ENCODE results near the gene SLC4A1AP. TPM values are rescaled to one million over a fixed set of nuclear protein-coding genes. Genes with fewer than 3 reads are reported as not detected.
A peak's percentile ranks its signal among the peaks of the same experiment; 100 is the strongest.

The SLC4A1AP gene
- total RNA-seq, 1 donor from 2014 or later, result 33.4 TPM

DNA sequence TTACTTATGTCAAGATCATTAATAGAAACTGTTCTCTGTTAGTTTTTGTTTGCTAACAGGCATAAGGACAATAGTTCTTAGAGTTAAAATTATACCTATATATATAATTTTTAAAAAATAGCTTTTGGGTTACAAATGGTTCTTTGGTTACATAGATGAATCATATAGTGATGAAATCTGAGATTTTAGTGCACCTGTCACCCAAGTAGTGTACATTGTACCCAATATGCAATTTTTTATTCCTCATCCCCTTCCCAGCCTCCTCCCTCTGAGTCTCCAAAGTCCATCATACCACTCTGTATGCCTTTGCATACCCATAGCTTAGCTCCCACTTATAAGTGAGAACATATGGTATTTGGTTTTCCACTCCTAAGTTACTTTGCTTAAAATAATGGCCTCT is 26.4 kb downstream of the SLC4A1AP start:
- DNase-seq (ENCODE audit: low spot score in 2 of 2) (no peak), FAIRE-seq (no peak)

DNA sequence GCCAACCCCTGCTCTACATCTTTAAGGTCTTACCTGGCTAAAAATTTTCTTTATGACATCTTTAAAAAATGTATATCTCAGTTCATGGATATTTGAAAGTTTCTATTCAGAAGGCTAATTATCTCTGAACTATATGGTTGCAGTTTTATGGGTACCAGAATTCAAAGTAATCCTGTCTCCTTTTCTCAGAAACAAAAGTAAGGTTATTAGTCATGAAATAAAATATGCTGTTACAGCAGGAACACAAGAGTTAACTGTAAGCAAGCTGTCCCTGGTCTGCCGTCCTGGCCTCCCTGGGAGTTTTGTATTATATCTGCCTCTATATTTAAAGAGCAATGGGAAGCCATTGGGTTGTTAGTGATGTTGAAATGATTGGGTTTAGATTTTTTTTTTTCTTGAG is 34.0 kb downstream of the SLC4A1AP start:
- FAIRE-seq (no peak), DNase-seq (ENCODE audit: low spot score in 2 of 2) (no peak)

DNA sequence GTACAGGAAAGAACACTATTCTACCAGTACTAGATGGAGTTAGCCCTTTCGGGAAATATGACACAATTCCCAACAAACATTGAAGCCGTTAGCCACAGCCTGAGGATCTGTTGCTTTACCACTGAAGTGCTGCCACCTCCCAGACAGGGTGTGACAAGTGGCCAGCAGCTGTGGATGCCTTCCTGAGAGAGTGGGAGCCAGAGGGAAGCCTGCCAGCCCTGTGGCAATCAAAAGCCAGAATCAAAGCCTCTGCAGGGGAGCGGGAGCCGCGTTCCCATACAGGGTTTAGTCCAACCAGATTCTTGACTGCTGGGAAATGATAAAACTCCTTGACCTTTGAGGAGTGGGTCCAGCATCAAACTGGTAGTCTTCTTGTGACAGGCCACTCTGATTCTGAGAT is 38.0 kb downstream of the SLC4A1AP start:
- DNase-seq (ENCODE audit: low spot score in 2 of 2), result no peak
- FAIRE-seq, result no peak

DNA sequence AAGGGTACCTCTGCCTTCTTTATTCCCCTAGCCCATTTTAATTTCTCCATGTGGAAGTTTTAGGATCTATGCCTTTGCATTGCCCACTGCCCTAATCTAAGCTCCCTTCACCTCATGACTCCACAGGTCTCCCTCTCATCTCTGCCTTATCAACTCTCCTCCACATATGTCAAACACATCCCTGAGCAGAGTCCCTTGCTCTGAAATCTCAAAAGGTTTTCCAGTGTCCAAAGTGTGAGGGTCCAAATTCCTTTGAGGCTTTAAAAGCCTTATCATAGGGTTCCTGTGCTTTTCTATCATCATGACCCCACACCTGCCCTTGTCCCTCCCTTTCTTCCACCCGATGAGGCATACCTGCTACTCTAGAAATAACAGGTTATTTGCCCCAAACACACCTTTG is 38.6 kb downstream of the SLC4A1AP start:
- FAIRE-seq (no peak), DNase-seq (ENCODE audit: low spot score in 2 of 2) (no peak)

DNA sequence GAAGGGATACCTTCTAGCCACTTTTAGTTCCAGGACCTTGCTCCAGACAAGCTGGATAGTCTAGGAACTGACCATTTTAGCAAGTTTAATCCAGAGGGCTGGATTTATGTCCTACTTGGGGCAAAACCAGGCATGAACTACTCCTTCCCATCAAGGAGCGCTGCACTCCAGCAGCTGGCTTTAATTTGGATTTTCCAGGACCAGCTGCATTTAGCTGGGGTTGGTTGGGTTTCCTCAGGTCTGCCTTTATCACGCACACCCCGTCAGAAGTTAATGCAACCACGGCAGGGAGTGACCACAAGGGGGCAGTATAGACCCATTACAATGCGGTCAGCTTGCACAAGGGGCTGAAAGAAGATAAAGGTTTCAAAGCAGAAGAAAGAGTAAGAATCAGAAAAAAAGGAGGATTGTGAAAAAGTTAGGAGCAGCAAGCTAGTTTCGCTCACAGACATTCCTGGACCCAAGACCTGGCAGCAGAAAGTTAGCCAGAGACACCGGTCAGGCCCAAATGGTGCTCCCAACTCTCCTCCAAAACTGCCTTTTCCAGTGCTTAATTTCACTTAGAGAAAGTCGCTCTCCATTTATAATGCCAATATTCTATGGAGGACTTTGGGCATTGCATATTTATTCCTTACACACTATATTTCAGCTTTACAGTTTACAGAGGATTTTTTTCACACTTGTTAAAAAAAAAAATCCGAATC is 40.1 kb downstream of the SLC4A1AP start:
- peak in 1 of 2 donors; percentile 53 for DNase-seq (ENCODE audit: low spot score in 2 of 2)
- FAIRE-seq, result no peak

DNA sequence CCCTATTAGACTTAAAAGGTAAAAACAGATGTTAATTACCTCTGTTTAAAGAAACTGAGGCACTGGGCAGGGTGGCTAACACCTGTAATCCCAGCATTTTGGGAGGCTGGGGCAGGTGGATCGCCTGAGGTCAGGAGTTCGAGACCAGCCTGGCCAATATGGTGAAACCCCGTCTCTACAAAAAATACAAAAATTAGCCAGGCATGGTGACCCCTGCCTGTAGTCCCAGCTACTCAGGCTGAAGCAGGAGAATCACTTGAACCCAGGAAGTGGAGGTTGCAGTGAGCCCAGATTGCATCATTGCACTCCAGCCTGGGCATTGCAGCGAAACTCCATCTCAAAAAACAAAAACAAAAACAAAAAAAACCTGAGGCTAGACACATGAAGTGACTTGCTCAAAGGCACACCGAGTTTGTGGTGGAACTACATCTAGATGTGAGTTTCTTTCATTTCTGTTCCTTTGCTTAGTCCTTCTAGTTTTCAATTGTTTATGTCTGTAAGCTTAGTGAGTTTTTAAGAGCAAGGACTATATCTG is 40.7 kb downstream of the SLC4A1AP start:
- no peak for DNase-seq (ENCODE audit: low spot score in 2 of 2)
- FAIRE-seq, result no peak

DNA sequence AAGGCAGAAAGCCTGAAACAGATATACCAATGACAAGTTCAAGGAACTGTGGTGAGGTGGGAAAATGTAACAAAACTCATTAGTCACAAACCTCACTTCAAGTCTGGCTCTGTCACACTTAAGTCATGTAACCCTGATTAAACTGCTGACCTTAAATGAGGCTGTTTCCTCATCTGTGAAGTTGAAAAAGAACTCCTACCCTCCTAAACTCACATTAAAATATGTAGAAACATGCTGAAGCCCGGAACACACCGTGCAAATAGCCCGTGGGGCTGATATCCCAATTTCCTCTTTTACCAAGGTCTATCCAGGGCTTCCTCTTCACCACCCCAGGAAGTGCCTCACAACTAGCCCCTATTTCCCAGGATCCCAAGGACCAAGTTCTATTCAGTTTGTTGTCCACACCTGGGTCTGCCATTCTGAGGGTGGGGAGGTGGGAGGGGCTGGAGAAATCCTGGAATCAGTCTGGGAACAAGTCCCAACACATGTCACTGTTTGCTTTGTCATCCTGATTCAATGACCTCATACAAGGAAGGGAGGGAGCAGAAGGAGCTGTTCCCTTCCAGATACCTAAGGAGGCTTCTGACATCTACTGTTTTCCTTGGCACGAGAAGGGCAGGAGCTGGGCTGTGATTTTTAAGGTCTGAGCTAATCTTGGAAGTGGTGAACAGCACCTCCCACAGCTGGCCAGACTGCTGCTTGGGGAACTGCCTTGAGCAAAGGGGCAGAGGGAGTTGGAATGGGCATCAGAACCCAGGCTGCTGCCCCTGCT is 42.3 kb downstream of the SLC4A1AP start:
- DNase-seq (ENCODE audit: low spot score in 2 of 2) (no peak), FAIRE-seq (no peak)

DNA sequence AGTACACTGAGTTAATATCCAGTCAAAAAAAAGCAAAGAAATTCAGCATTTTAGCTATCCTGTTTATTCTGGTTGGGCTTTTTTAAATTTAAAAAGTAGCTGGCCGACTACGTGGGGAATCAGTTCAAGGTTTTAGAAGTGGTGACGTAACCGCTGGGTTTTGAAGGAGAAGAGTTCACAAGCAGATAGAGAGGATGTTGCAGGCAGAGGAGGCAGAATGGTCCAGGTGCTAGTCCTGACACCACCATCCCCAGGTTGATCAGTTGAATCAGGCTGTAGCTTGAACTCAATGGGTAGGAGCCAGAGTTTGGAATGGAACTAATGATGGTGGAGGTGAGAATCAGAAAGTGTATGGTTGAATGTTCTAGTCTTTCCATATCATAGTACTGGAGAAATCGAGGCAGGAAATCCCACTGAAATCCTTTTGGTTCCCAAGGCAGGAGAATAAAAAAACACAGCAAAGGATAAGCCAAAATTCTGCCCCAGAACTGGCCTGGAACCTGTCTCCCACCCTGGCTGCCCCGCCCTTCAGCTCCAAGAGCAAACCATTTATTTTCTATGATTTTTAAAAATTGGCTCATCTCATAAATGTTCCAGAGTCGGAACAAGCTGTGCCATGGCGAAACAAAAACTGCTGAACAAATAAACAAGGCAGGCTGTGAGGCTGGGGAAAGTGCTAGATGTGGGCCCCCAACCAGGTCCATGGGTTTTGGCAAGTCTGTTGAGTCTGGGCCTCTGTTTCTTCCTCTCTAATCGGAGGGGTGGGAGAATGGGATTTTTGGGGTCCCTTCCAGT is 44.0 kb downstream of the SLC4A1AP start:
- FAIRE-seq (no peak), DNase-seq (ENCODE audit: low spot score in 2 of 2) (no peak)

DNA sequence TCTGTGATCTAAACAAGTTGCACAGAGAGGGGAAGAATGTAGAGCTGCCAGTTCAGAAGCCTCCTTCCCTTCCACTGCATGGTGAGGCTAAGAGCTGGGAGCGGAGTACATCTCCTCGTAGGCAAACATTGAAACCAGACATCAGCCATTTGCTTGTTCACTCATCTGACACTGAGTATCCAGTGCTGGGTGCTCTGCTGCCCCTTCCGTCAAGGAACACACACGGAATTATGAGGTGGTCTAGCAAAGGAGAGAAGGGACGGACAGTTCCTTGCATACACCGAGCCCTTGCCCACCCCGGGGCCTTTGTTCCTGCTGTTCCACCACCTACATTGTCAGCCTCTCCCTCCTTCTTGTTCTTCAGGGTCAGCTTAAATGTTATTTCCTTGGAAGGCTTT is 44.6 kb downstream of the SLC4A1AP start:
- no peak for FAIRE-seq
- no peak for DNase-seq (ENCODE audit: low spot score in 2 of 2)

DNA sequence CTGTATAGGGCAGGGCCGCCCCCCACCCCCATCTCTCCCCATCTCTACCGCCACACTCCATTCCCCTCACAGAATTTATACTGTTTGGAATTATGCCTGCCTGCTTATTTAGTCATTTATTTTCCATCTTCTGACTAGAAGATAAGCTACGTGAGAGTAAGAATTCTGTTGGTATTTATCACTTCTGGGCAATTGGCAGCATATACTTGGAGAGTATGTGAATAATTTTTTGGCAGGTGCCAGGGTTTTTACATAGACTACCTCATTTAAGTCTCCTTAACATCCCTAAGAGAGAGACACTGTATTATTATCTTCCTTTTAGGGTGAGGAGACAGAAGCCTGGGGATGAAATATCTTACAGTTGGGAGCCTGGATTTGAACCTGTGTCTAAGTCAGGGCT is 45.0 kb downstream of the SLC4A1AP start:
- FAIRE-seq (no peak), DNase-seq (ENCODE audit: low spot score in 2 of 2) (no peak)

DNA sequence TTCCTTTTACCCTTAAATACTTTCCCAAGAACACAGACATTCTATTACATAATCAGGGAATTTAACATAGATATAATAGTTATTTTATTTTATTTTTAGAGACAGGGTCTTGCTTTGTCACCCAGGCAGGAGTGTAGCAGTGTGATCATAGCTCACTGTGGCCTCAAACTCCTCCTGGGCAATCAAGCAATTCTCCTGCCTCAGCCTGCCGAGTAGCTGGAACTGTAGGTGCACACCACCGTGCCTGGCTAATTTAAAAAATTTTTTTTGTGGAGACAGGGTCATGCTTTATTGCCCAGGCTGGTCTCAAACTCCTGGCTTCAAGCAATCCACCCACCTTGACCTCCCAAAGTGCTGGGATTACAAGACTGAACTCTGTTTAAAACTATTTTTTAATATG is 45.6 kb downstream of the SLC4A1AP start:
- no peak for FAIRE-seq
- DNase-seq (ENCODE audit: low spot score in 2 of 2), result no peak

DNA sequence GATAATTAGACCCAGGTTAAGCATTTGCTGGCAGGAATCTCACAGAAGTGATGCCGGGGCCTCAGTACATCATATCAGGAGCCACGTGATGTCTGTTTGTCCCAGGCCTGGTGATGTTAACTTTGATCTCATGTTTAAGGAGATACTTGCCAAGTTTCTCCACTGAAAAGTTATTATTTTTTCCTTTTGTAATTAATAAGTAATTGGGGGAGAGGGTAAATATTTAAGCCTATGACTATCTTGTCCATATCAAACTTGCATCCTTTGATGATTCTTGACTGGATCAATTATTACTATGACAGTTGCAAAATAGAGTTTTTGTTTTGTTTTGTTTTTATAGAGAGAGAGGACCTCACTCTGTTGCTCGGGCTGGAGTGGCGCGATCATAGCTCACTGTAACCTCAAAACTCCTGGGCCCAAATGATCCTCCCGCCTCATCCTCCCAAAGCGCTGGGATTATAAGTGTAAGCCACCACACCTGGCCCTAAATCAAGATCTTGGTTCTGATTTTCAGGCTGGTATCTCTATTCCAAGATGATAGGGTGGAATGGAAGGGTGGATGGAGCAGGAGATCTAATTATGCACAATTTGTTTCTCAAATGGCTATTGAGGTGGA is 46.4 kb downstream of the SLC4A1AP start:
- no peak for DNase-seq (ENCODE audit: low spot score in 2 of 2)
- no peak for FAIRE-seq

DNA sequence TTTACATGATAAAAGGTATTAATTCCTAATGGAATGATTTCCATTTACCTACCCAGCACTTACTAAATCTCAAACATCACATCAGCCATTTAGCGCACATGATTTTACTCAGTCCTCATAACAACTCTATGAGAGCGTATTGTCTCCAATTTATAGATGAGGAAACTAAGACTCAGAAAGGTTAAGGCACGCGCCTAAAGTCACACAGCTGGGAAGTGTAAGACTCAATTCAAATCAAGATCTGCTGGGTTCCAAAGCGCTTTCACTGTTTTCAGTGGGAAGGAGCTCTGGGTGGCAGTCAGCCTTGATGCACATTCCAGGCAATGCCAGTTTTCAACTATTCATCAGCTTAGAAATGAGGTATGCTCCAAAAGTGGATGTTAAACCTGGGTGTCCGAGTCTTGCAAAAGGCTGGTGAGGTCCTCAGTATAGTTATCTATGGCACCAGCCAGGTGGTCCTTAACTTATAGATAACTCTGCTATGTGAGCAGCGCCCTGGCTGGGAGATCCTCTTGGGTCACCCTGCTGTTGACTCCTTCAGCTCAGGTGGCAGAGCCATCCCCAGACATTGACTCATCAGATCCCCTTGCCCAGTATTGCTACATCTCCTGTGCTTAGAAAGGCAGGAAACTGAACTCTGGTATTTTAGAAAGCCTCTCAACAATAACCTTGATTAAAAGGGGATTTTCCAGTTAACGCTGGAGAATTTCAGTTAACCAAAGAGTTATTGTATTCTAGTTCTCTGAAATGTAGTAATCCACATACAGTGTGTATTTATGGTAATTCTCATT is 47.1 kb downstream of the SLC4A1AP start:
- DNase-seq (ENCODE audit: low spot score in 2 of 2) (no peak), FAIRE-seq (no peak)

DNA sequence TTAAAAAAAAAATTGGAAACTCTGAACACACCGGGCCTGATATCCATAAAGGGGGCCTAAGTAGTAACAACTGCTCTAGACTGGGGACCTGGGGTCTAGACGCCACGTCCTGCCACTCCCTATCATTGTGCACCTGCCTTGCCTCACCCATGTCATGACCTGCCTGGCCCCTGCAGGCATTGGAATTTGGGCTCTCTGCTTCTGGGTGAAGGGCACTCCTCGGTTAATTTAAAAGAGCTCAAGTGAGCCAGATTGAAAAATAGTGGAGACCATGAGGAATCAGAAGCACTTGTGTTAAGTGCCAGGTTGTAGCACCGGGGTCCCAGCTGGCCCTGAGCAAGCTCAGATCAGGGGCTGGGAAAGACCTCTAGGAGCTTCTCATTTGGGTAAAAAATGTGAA is 48.1 kb downstream of the SLC4A1AP start:
- FAIRE-seq (no peak), DNase-seq (ENCODE audit: low spot score in 2 of 2) (no peak)

DNA sequence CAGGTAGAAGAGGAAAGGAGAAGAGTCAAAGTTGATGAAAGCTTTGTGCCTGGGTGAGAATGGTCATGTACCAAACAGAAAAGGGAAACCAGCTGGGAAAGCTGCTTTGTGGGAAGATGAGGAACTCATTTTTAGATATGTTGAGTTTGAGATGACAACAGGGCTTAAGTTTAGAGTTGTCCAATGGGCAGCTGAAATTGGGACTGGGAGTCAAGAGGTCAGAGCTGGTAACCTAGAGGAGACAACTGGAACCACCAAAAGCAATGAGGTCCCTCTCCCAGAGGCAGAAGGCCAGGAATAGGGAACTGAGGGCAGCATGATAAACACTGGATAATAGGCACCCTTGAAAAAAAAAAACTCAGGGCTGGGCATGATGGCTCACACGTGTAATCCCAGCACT is 48.8 kb downstream of the SLC4A1AP start:
- FAIRE-seq, result no peak
- no peak for DNase-seq (ENCODE audit: low spot score in 2 of 2)

DNA sequence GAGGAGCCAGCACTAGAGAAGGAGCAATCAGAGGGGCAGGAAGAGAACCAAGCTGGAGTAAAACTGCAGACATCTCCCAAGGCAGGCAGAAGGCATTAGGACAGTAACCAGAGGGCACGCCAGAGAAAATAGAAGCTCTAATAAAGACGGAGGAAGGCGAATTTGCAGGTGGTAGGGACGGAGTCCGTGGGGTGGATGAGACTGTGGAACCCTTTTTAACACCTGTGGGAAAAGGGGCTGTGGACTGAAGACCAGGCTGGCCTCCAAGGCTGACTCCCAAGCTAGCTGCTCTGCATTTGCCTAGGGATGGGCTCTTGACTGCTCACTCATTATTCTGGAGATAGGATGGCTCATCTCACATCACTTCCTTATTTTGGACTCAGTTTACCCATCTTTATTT is 49.5 kb downstream of the SLC4A1AP start:
- no peak for FAIRE-seq
- DNase-seq (ENCODE audit: low spot score in 2 of 2), result no peak

DNA sequence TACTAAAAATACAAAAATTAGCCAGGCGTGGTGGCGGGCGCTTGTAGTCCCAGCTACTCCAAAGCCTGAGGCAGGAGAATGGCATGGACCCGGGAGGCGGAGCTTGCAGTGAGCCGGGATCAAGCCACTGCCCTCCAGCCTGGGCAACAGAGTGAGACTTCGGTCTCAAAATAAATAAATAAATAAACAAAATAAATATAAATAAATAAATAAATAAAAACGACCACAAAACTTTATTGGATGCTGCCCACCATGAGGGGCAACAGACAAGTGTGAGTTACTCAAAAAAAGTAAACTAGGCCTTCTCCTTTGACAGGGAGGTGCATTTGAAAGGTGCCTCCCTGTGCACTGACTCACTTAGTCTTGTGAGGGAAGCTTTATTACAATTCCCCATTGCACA is 50.4 kb downstream of the SLC4A1AP start:
- DNase-seq (ENCODE audit: low spot score in 2 of 2) (no peak), FAIRE-seq (no peak)

DNA sequence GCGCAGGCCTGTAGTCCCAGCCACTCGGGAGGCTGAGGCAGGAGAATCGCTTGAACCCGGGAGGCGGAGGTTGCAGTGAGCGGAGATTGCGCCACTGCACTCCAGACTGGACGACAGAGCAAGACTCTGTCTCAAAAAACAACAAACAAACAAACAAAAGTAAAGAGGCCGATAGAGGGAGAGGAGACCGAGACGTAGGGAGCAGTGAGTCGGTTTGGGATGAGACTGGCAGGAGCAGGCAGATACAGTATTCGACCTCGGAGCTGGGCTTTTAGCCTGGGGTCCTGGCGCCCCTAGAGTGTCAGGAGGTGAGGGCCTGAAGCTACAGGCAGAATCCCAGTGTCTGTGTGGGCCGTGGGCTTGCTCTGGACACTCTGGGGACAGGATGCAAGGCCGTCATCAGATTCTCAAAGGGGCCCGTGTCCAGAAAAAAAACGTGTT is 51.2 kb downstream of the SLC4A1AP start:
- no peak for DNase-seq (ENCODE audit: low spot score in 2 of 2)
- no peak for FAIRE-seq

DNA sequence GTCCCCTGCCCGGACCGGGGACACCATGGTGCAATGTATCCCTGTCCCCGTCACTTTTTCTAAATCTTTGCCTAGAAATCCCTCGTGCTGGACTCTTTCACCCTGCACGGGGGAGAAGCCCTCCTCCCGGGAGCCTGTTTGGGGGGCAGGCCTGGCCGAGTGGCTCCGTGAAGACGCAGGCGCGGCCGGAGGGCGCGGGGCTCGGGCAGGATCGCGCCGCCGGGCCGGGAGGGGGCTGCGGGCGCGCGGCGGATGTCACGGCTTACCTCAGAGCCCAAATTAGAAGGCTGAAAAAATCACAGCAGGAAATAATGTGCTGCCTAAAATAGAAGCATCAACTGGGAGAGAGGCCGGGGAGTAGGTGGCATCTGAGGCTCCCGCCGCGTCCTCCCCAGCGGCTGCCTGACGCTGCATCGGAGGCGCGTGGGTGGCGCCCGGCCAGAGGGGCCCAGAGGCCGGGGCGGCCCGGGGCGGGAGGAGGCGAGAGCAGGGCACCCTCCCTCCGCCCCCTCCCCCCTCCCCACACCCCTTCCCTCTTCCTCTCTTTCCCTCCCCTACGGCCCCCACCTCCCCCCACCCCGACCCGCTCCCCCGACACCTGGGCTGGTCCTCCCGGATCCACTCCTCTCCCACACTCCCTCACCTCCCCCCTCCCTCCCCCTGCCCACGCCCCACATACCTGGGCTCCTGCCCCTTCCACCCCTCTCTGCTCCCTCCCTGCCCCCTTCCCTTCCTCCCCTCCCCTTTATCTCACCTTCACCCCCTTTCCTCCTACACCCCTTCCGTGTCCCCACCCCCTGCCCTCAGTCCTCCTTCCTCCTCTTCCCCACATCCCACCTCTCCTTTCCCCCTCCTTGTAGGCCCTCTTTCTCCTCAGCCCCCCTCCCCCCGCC is 51.9 kb downstream of the SLC4A1AP start:
- FAIRE-seq, result no peak
- peak in 1 of 2 donors; percentile 66 for DNase-seq (ENCODE audit: low spot score in 2 of 2)

Measured in frontal cortex (tissue), 4 donors.